T-cell (primary cell): ENCODE data around the gene PLCL1. TPM values are rescaled to one million over a fixed set of nuclear protein-coding genes. Genes with fewer than 3 reads are reported as not detected.

Experiments
- ATAC-seq, 4 experiments: fragments of 200-7000 bp in 3 of 4; fragments of 150-1000 bp in 1 of 4; cut with Tn5 transposase; replicated peaks in 1 of 4; 1 replicate in 3 of 4; 2 replicates in 1 of 4; pipeline ENCODE4 v1.10.0; 2021; ENCODE audit warnings: moderate library complexity in 3 of 4, mild to moderate bottlenecking in 2 of 4, moderate number of reproducible peaks in 1 of 4
- CTCF ChIA-PET, 2 donors: fragments of 300-600 bp; sonication (Branson Sonifier 250); formaldehyde crosslinking; loops; one replicate each; lab custom pipeline; 2022; ENCODE audit warnings: antibody characterized with exemption in 2 of 2; lab: Charles Lee
- POLR2A ChIA-PET, 2 donors: fragments of 300-600 bp; sonication (Branson Sonifier 250); formaldehyde crosslinking; loops; one replicate each; lab custom pipeline; 2022; ENCODE audit warnings: antibody characterized with exemption in 2 of 2; lab: Charles Lee
- DNase-seq, 35 experiments: peaks; one replicate each; pipeline versions ENCODE4 v3.0.0 to v3.0.0-alpha.2; 2013 to 2023
- H3K27ac ChIP-seq: one replicate; pipeline ENCODE4 v1.5.1; 2013; ENCODE audit warnings: low read length
- H3K27me3 ChIP-seq, 2 experiments: replicated peaks in 1 of 2; 1 replicate in 1 of 2; 2 replicates in 1 of 2; pipeline versions ENCODE4 v1.6.1 to v1.7.0; 2013; ENCODE audit warnings: low read length in 1 of 2, mixed read lengths in 1 of 2; ENCODE audit not compliant: control insufficient read depth in 2 of 2, insufficient read depth in 2 of 2; ENCODE audit errors: extremely low read depth in 1 of 2
- H3K36me3 ChIP-seq, 2 donors: 1 replicate in 1 of 2; 2 replicates in 1 of 2; pipeline versions ENCODE4 v1.6.1 to v1.7.0; 2013; ENCODE audit warnings: low read length in 1 of 2; ENCODE audit not compliant: control insufficient read depth in 2 of 2, insufficient read depth in 1 of 2; ENCODE audit errors: extremely low read depth in 1 of 2
- H3K4me1 ChIP-seq, 2 experiments: 1 replicate in 1 of 2; 2 replicates in 1 of 2; pipeline versions ENCODE4 v1.6.1 to v1.7.0; 2013; ENCODE audit warnings: low read length in 2 of 2, mixed read lengths in 1 of 2; ENCODE audit not compliant: insufficient read depth in 2 of 2, control insufficient read depth in 1 of 2; ENCODE audit errors: extremely low read depth in 1 of 2
- H3K4me3 ChIP-seq, 2 donors: 1 replicate in 1 of 2; 2 replicates in 1 of 2; pipeline versions ENCODE4 v1.5.1 to v1.7.0; 2013; ENCODE audit warnings: mild to moderate bottlenecking in 2 of 2, low read length in 1 of 2, moderate library complexity in 1 of 2; ENCODE audit not compliant: control insufficient read depth in 1 of 2; ENCODE audit errors: extremely low read depth in 1 of 2
- H3K9me3 ChIP-seq: 2 replicates; pipeline ENCODE4 v1.7.0; 2013
- H3K27ac Mint-ChIP-seq, 2 donors: one replicate each; pipeline ENCODE4 v1.8.0; 2020 to 2021; ENCODE audit warnings: mild to moderate bottlenecking in 2 of 2, mixed read lengths in 2 of 2
- H3K27me3 Mint-ChIP-seq, 2 donors: one replicate each; pipeline ENCODE4 v1.8.0; 2021 to 2022; ENCODE audit warnings: mixed read lengths in 2 of 2
- H3K36me3 Mint-ChIP-seq: one replicate; pipeline ENCODE4 v1.8.0; 2021; ENCODE audit warnings: mixed read lengths
- H3K4me1 Mint-ChIP-seq, 3 donors: one replicate each; pipeline ENCODE4 v1.8.0; 2020 to 2022; ENCODE audit warnings: mixed read lengths in 3 of 3, mild to moderate bottlenecking in 1 of 3
- H3K4me3 Mint-ChIP-seq, 3 donors: one replicate each; pipeline ENCODE4 v1.8.0; 2020 to 2022; ENCODE audit warnings: mild to moderate bottlenecking in 3 of 3, mixed read lengths in 3 of 3, moderate library complexity in 3 of 3
- H3K9me3 Mint-ChIP-seq, 3 donors: one replicate each; pipeline ENCODE4 v1.8.0; 2020 to 2022; ENCODE audit warnings: mixed read lengths in 3 of 3
- WGBS: methylation state at CpG from one replicate; pipeline ENCODE4 v1.1.5; 2013; ENCODE audit warnings: missing lambda C conversion rate; ENCODE audit not compliant: insufficient coverage; 5-methylcytosine and 5-hydroxymethylcytosine counted together
- total RNA-seq, 35 experiments: library from RNA in 6 of 35; stranded (reverse) in 6 of 35; fragments of 120-200 nt in 1 of 35; gene quantifications; one replicate each; pipeline versions ENCODE4 v1.2.1 to v1.2.4 and lab custom pipeline; 2013 to 2026

Gene PLCL1
- total RNA-seq, 5 donors from 2014 or later (not counting 1 experiment from before 2014, with no cell fraction given) = 15.3 to 24.7 (median 20.3) TPM

DNA sequence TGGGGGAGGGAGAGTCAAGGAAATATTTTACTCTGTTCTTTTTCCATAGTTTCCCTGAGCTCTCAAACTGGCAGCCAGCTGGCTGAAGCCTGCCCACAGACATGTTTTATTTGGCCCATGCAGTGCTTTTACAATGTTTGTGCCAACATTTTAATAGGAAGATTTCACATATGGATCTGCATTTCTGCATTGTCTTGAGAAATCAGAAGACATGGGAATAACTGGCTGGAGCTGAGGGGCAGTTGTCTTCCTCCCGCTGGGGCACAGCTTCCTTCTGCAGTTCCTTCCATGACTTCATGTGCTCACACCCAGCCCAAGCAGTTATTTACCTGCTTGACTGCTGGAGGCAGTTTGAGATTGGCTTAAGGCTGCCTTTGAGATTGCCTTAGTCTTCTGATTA, 74.4 kb downstream of the PLCL1 start:
- no peaks in the 10 kb centered on the region for H3K36me3 Mint-ChIP-seq
- no peak overlapping the region for H3K4me3 ChIP-seq
- ATAC-seq = no peak
- no peaks in the 10 kb centered on the region for H3K36me3 ChIP-seq
- no peak overlapping the region for H3K4me3 Mint-ChIP-seq
- H3K9me3 Mint-ChIP-seq = no peaks in the 10 kb centered on the region
- POLR2A ChIA-PET = no interaction called here
- DNase-seq = no peak
- H3K27ac ChIP-seq = no peak overlapping the region
- no peak overlapping the region for H3K27ac Mint-ChIP-seq
- no peaks in the 10 kb centered on the region for H3K27me3 Mint-ChIP-seq
- peaks cover 23 to 55% (median 34%) of the 10 kb centered on the region in 3 donors for H3K4me1 Mint-ChIP-seq
- H3K4me1 ChIP-seq = peaks cover 0 to 13% of the 10 kb centered on the region in 2 experiments
- WGBS = 100% methylated on average over 1 of the region's 1 CpG
- CTCF ChIA-PET = interaction anchor here in 1 of 2 donors (0.6 kb wide), 1 partner anchor 134 kb away, joined by 3 read pairs; no protein-coding TSS in a partner anchor
- no peaks in the 10 kb centered on the region for H3K9me3 ChIP-seq
- no peaks in the 10 kb centered on the region for H3K27me3 ChIP-seq

- no peaks in the 10 kb centered on the region for H3K36me3 ChIP-seq
- POLR2A ChIA-PET = no interaction called here
- H3K9me3 ChIP-seq = no peaks in the 10 kb centered on the region
- Mint-ChIP-seq H3K4me3 (no peak overlapping the region), H3K9me3 (no peaks in the 10 kb centered on the region), H3K36me3 (peaks cover 6% of the 10 kb centered on the region), H3K27ac (no peak overlapping the region), H3K27me3 (no peaks in the 10 kb centered on the region), H3K4me1 (peaks cover 25 to 57% (median 38%) of the 10 kb centered on the region in 3 donors)
- WGBS = no CpG with 5 or more reads among the region's 3 CpGs
- no peak for DNase-seq
- H3K27ac ChIP-seq = no peak overlapping the region
- peaks cover 0 to 13% of the 10 kb centered on the region in 2 experiments for H3K4me1 ChIP-seq
- ATAC-seq = no peak
- H3K4me3 ChIP-seq = no peak overlapping the region
- no peaks in the 10 kb centered on the region for H3K27me3 ChIP-seq
- CTCF ChIA-PET = interaction anchor here (0.6 to 1.0 kb wide), 2 partner anchors 8 to 1136 kb away, joined by 3 to 4 read pairs; no protein-coding TSS in a partner anchor
Measured at GRCh38 chr2:197879812-197880408, 75.5 kb downstream of the PLCL1 start.

DNA sequence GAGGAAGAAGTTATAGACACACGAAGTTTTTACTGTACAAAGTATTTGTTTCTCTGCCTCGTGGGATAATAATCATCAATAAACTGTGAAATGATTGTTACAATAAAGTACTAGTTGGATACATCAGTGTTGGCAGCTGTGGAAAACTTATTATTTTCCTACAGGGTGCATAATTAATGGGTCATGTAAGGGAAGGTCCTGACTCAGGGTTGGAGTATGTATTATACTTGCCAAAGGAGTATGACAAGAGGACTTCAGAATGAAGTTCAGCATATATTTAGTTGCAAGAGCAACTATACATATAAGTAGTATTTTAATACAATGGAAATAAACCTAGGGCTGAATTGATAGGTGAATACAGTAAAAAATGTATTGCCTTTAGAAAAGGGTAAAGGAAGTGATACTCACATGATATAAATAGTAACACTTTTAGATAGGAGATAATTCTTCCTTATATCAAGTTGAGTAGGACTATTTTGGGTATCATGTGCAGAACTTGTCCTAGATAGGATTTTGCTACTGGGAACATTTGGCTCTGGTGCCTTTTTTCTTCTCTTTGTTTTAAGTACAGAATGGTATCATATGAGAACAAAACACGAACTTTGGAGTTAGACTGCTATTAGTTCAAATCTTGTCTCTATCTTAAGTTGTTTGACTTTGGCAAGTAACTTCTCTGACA, 79.1 kb downstream of the PLCL1 start:
- DNase-seq (no peak), ATAC-seq (no peak)
- ChIA-PET POLR2A (no interaction called here), CTCF (no interaction called here)
- H3K27me3 ChIP-seq = no peaks in the 10 kb centered on the region
- peaks cover 0 to 7% of the 10 kb centered on the region in 2 experiments for H3K4me1 ChIP-seq
- Mint-ChIP-seq H3K36me3 (peaks cover 15% of the 10 kb centered on the region), H3K9me3 (no peaks in the 10 kb centered on the region), H3K4me3 (no peak overlapping the region), H3K4me1 (peaks cover 29 to 54% (median 32%) of the 10 kb centered on the region in 3 donors), H3K27ac (no peak overlapping the region), H3K27me3 (no peaks in the 10 kb centered on the region)
- no peaks in the 10 kb centered on the region for H3K9me3 ChIP-seq
- H3K27ac ChIP-seq = no peak overlapping the region
- WGBS = no CpG with 5 or more reads among the region's 3 CpGs
- no peaks in the 10 kb centered on the region for H3K36me3 ChIP-seq
- no peak overlapping the region for H3K4me3 ChIP-seq

GRCh38 chr2:197884252-197884651, 79.9 kb downstream of the PLCL1 start:
- 100% methylated on average over 1 of the region's 3 CpGs for WGBS
- H3K36me3 Mint-ChIP-seq = peaks cover 15% of the 10 kb centered on the region
- Histone ChIP-seq H3K4me3 (no peak overlapping the region), H3K4me1 (peaks cover 0 to 11% of the 10 kb centered on the region in 2 experiments), H3K27me3 (no peaks in the 10 kb centered on the region), H3K9me3 (no peaks in the 10 kb centered on the region), H3K27ac (no peak overlapping the region), H3K36me3 (no peaks in the 10 kb centered on the region)
- peaks cover 30 to 51% (median 31%) of the 10 kb centered on the region in 3 donors for H3K4me1 Mint-ChIP-seq
- H3K27me3 Mint-ChIP-seq = no peaks in the 10 kb centered on the region
- CTCF ChIA-PET = interaction anchor here in 1 of 2 donors (0.7 kb wide), 1 partner anchor 686 kb away, joined by 3 read pairs; no protein-coding TSS in a partner anchor
- H3K4me3 Mint-ChIP-seq = no peak overlapping the region
- peak overlapping the region in 1 of 2 donors; percentile 12 for H3K27ac Mint-ChIP-seq
- no peak for ATAC-seq
- no peak for DNase-seq
- H3K9me3 Mint-ChIP-seq = no peaks in the 10 kb centered on the region
- POLR2A ChIA-PET = interaction anchor here in 1 of 2 donors (0.6 kb wide), 1 partner anchor 74 kb away, joined by 3 read pairs; no protein-coding TSS in a partner anchor

- Mint-ChIP-seq H3K27me3 (no peaks in the 10 kb centered on the region), H3K36me3 (peaks cover 15% of the 10 kb centered on the region), H3K4me3 (no peak overlapping the region), H3K4me1 (peaks cover 35 to 52% (median 39%) of the 10 kb centered on the region in 3 donors), H3K27ac (peak overlapping the region in 1 of 2 donors; percentile 12), H3K9me3 (no peaks in the 10 kb centered on the region)
- H3K4me3 ChIP-seq = no peak overlapping the region
- POLR2A ChIA-PET = interaction anchor here in 1 of 2 donors (0.5 kb wide), 1 partner anchor 14 kb away, joined by 3 read pairs; no protein-coding TSS in a partner anchor
- H3K27ac ChIP-seq = no peak overlapping the region
- WGBS = 100% methylated on average over 1 of the region's 3 CpGs
- CTCF ChIA-PET = no interaction called here
- DNase-seq = no peak
- ATAC-seq = no peak
- H3K36me3 ChIP-seq = no peaks in the 10 kb centered on the region
- no peaks in the 10 kb centered on the region for H3K9me3 ChIP-seq
- H3K27me3 ChIP-seq = no peaks in the 10 kb centered on the region
- peaks cover 0 to 19% of the 10 kb centered on the region in 2 experiments for H3K4me1 ChIP-seq
Measured at GRCh38 chr2:197885126-197885525, 80.7 kb downstream of the PLCL1 start.

- Histone ChIP-seq H3K4me3 (no peak overlapping the region), H3K9me3 (no peaks in the 10 kb centered on the region), H3K36me3 (no peaks in the 10 kb centered on the region), H3K27me3 (no peaks in the 10 kb centered on the region), H3K4me1 (peaks cover 0 to 23% of the 10 kb centered on the region in 2 experiments), H3K27ac (no peak overlapping the region)
- Mint-ChIP-seq H3K9me3 (no peaks in the 10 kb centered on the region), H3K27me3 (no peaks in the 10 kb centered on the region), H3K27ac (no peak overlapping the region), H3K4me1 (peaks cover 35 to 53% (median 39%) of the 10 kb centered on the region in 3 donors), H3K4me3 (no peak overlapping the region), H3K36me3 (peaks cover 15% of the 10 kb centered on the region)
- DNase-seq (no peak), ATAC-seq (no peak)
- CTCF ChIA-PET = no interaction called here
- POLR2A ChIA-PET = interaction anchor here in 1 of 2 donors (0.5 to 0.6 kb wide), 2 partner anchors 14 to 16 kb away, joined by 3 read pairs; no protein-coding TSS in a partner anchor
- WGBS = 100% methylated on average over 2 of the region's 4 CpGs
Measured at GRCh38 chr2:197885587-197885986, 81.2 kb downstream of the PLCL1 start.
